Bronchial epithelial cell (primary cell): ENCODE results near the gene SAV1. TPM values are rescaled to one million over a fixed set of nuclear protein-coding genes. Genes with fewer than 3 reads are reported as not detected.

Source experiments
- DNase-seq: peaks from one replicate; pipeline ENCODE4 v3.0.0-alpha.2; 2010; ENCODE audit warnings: low read depth
- FAIRE-seq: peaks from 2 replicates; lab custom pipeline; 2011; peaks lifted over from hg19 to GRCh38; lab: Jason Lieb, UNC
- H3K27me3 ChIP-seq: 2 replicates; pipeline ENCODE4 v1.5.1; 2011; ENCODE audit warnings: low read length; ENCODE audit not compliant: control insufficient read depth, insufficient read depth
- H3K36me3 ChIP-seq: 2 replicates; pipeline ENCODE4 v1.5.1; 2011; ENCODE audit warnings: low read length; ENCODE audit not compliant: control insufficient read depth, insufficient read depth
- H3K4me3 ChIP-seq: 2 replicates; pipeline ENCODE4 v1.5.1; 2011; ENCODE audit warnings: mild to moderate bottlenecking, low read depth, low read length, control low read depth
- CTCF ChIP-seq: IDR thresholded peaks from 2 replicates; pipeline ENCODE4 v1.5.1; 2011; ENCODE audit warnings: mild to moderate bottlenecking, moderate library complexity, low read length, control low read depth, inconsistent platforms; ENCODE audit not compliant: insufficient read depth, severe bottlenecking
- total RNA-seq: library from RNA; depleted of rRNA; stranded (reverse); fragments of >200 nt; gene quantifications from 2 replicates; pipeline ENCODE4 v1.2.1, GENCODE V29; 2014

The SAV1 gene
- total RNA-seq, 1 donor from 2014 or later: 28.7 TPM

- TF ChIP-seq CTCF: no peak
- DNase-seq: no peak
- FAIRE-seq: no peak
- Histone ChIP-seq H3K36me3 (no peaks in the 10 kb centered on the region), H3K27me3 (no peaks in the 10 kb centered on the region), H3K4me3 (no peak overlapping the region)
Observed at GRCh38 chr14:50605766-50606165, 62.3 kb downstream of the SAV1 start.

- no peak for FAIRE-seq
- no peaks in the 10 kb centered on the region for H3K27me3 ChIP-seq
- TF ChIP-seq CTCF: no peak
- no peak overlapping the region for H3K4me3 ChIP-seq
- peak; percentile 31 for DNase-seq
- H3K36me3 ChIP-seq: no peaks in the 10 kb centered on the region
Observed at GRCh38 chr14:50603565-50603964, 64.5 kb downstream of the SAV1 start.

- peak; percentile 10 for DNase-seq
- FAIRE-seq: no peak
- no peaks in the 10 kb centered on the region for H3K27me3 ChIP-seq
Observed at GRCh38 chr14:50602035-50602434, 66.1 kb downstream of the SAV1 start.

GRCh38 chr14:50601394-50601793 lies 66.7 kb downstream of the SAV1 start:
- DNase-seq: peak; percentile 65
- Histone ChIP-seq H3K4me3 (no peak overlapping the region), H3K27me3 (no peaks in the 10 kb centered on the region), H3K36me3 (no peaks in the 10 kb centered on the region)
- FAIRE-seq: no peak
- no peak for TF ChIP-seq CTCF

More at GRCh38 chr14:50602035-50602434, 66.1 kb downstream of the SAV1 start:
- no peak for TF ChIP-seq CTCF
- Histone ChIP-seq H3K36me3 (no peaks in the 10 kb centered on the region), H3K4me3 (no peak overlapping the region)

- Histone ChIP-seq H3K4me3 (no peak overlapping the region), H3K36me3 (no peaks in the 10 kb centered on the region), H3K27me3 (no peaks in the 10 kb centered on the region)
- no peak for DNase-seq
- TF ChIP-seq CTCF: no peak
- no peak for FAIRE-seq
Observed at GRCh38 chr14:50600849-50601248, 67.3 kb downstream of the SAV1 start.
